ENCODE results near the gene CCDC178. TPM values are rescaled to one million over a fixed set of nuclear protein-coding genes. Genes with fewer than 3 reads are reported as not detected.
"Not testable (repeated sequence)": the region's sequence is repeated elsewhere in the genome, so short reads cannot be mapped to it uniquely, and the experiment has no call there.

Gene CCDC178
- total RNA-seq, 1 donor from 2014 or later, result 0.27 TPM

GRCh38 chr18:33264566-33264965, 176.0 kb downstream of the CCDC178 start:
- DNase-seq (ENCODE audit: low spot score), result no peak
- intact Hi-C loops (cut with DNase I), result no loop called here

GRCh38 chr18:33239298-33239697, 201.2 kb downstream of the CCDC178 start:
- intact Hi-C loops (cut with DNase I), result no loop called here

GRCh38 chr18:33232318-33232626, 208.2 kb downstream of the CCDC178 start:
- intact Hi-C loops (cut with DNase I), result loop anchor here (5.0 kb wide), 2 partner anchors 265 to 525 kb away; no protein-coding TSS in a partner anchor

More at GRCh38 chr18:33239298-33239697, 201.2 kb downstream of the CCDC178 start:
- DNase-seq (ENCODE audit: low spot score), result no peak

GRCh38 chr18:33231474-33232317, 208.8 kb downstream of the CCDC178 start:
- no peak for DNase-seq (ENCODE audit: low spot score)
- intact Hi-C loops (cut with DNase I), result loop anchor here (5.0 kb wide), 2 partner anchors 266 to 526 kb away; no protein-coding TSS in a partner anchor

More at GRCh38 chr18:33232318-33232626, 208.2 kb downstream of the CCDC178 start:
- DNase-seq (ENCODE audit: low spot score), result no peak

GRCh38 chr18:33212363-33212762, 228.2 kb downstream of the CCDC178 start:
- DNase-seq (ENCODE audit: low spot score), result no peak
- intact Hi-C loops (cut with DNase I), result no loop called here

- intact Hi-C loops (cut with DNase I), result no loop called here
- DNase-seq (ENCODE audit: low spot score), result no peak
These were observed 229.8 kb downstream of the CCDC178 start for GRCh38 chr18:33210575-33211189.

GRCh38 chr18:33205777-33206176, 234.7 kb downstream of the CCDC178 start:
- no peak for DNase-seq (ENCODE audit: low spot score)
- intact Hi-C loops (cut with DNase I), result no loop called here

GRCh38 chr18:33201509-33201926, 239.0 kb downstream of the CCDC178 start:
- DNase-seq (ENCODE audit: low spot score), result no peak
- intact Hi-C loops (cut with DNase I), result no loop called here

- no peak for DNase-seq (ENCODE audit: low spot score)
- intact Hi-C loops (cut with DNase I), result no loop called here
These were observed 244.7 kb downstream of the CCDC178 start for GRCh38 chr18:33195795-33196194.

GRCh38 chr18:33194793-33195192, 245.7 kb downstream of the CCDC178 start:
- intact Hi-C loops (cut with DNase I), result no loop called here
- DNase-seq (ENCODE audit: low spot score), result no peak

- DNase-seq (ENCODE audit: low spot score), result no peak
- intact Hi-C loops (cut with DNase I), result no loop called here
These were observed 255.6 kb downstream of the CCDC178 start for GRCh38 chr18:33184958-33185357.

GRCh38 chr18:33184175-33184574, 256.3 kb downstream of the CCDC178 start:
- intact Hi-C loops (cut with DNase I), result no loop called here
- no peak for DNase-seq (ENCODE audit: low spot score)

- intact Hi-C loops (cut with DNase I), result no loop called here
- no peak for DNase-seq (ENCODE audit: low spot score)
These were observed 257.4 kb downstream of the CCDC178 start for GRCh38 chr18:33183136-33183535.

- DNase-seq (ENCODE audit: low spot score), result no peak
- intact Hi-C loops (cut with DNase I), result no loop called here
These were observed 259.5 kb downstream of the CCDC178 start for GRCh38 chr18:33181016-33181415.

GRCh38 chr18:33169218-33169617, 271.3 kb downstream of the CCDC178 start:
- DNase-seq (ENCODE audit: low spot score), result no peak

GRCh38 chr18:33164121-33164520, 276.4 kb downstream of the CCDC178 start:
- DNase-seq (ENCODE audit: low spot score); intact Hi-C loops (cut with DNase I): not testable (repeated sequence)

More at GRCh38 chr18:33169218-33169617, 271.3 kb downstream of the CCDC178 start:
- intact Hi-C loops (cut with DNase I), result no loop called here

GRCh38 chr18:33161131-33161530, 279.4 kb downstream of the CCDC178 start:
- intact Hi-C loops (cut with DNase I), result no loop called here
- no peak for DNase-seq (ENCODE audit: low spot score)

- intact Hi-C loops (cut with DNase I), result no loop called here
- DNase-seq (ENCODE audit: low spot score), result no peak
These were observed 281.4 kb downstream of the CCDC178 start for GRCh38 chr18:33159151-33159550.

GRCh38 chr18:33157893-33158292, 282.6 kb downstream of the CCDC178 start:
- no peak for DNase-seq (ENCODE audit: low spot score)
- intact Hi-C loops (cut with DNase I), result no loop called here

- intact Hi-C loops (cut with DNase I), result no loop called here
- DNase-seq (ENCODE audit: low spot score), result no peak
These were observed 283.5 kb downstream of the CCDC178 start for GRCh38 chr18:33156906-33157470.

GRCh38 chr18:33154049-33154448, 286.5 kb downstream of the CCDC178 start:
- no peak for DNase-seq (ENCODE audit: low spot score)
- intact Hi-C loops (cut with DNase I), result no loop called here

Measured in cardiac septum (tissue), 1 donor.